SK-N-SH (cell line): ENCODE results near the gene CLIC5.

Source experiments
- EP300 ChIP-seq, 2 experiments: IDR thresholded peaks; 2 replicates each; pipeline versions ENCODE4 v1.4.0 to v1.6.1; 2012; ENCODE audit warnings: borderline replicate concordance in 1 of 2, low read depth in 1 of 2, low read length in 1 of 2
- MEF2A ChIP-seq: IDR thresholded peaks from 2 replicates; pipeline ENCODE4 v1.4.0; 2012; ENCODE audit warnings: low read depth, borderline replicate concordance
- NFIC ChIP-seq: IDR thresholded peaks from 2 replicates; pipeline ENCODE4 v1.4.0; 2012; ENCODE audit warnings: borderline replicate concordance
- RCOR1 ChIP-seq: fragments of 150-350 bp; IDR thresholded peaks from 2 replicates; pipeline ENCODE4 v1.6.1; 2017; ENCODE audit warnings: antibody characterized with exemption, low read length
- RFX5 ChIP-seq: IDR thresholded peaks from 2 replicates; pipeline ENCODE4 v1.6.1; 2012; ENCODE audit warnings: mild to moderate bottlenecking, improper control_type of control experiment, low read length
- TAF1 ChIP-seq: IDR thresholded peaks from 2 replicates; pipeline ENCODE4 v1.6.1; 2012; ENCODE audit warnings: low read depth, mild to moderate bottlenecking, low read length, moderate library complexity, borderline replicate concordance
- TCF12 ChIP-seq: IDR thresholded peaks from 2 replicates; pipeline ENCODE4 v1.4.0; 2012
- TEAD4 ChIP-seq: IDR thresholded peaks from 2 replicates; pipeline ENCODE4 v1.4.0; 2012; ENCODE audit warnings: mild to moderate bottlenecking, borderline replicate concordance; ENCODE audit not compliant: insufficient read depth
- TF ChIP-seq, protein P1 (sequence below): fragments of 200-600 bp; sonication (generic); IDR thresholded peaks from 2 replicates; pipeline ENCODE4 v1.6.1; 2017; ENCODE audit warnings: antibody characterized with exemption, mild to moderate bottlenecking, moderate library complexity
- TF ChIP-seq, protein P2 (sequence below): IDR thresholded peaks from 2 replicates; pipeline ENCODE4 v1.6.1; 2012; ENCODE audit warnings: mild to moderate bottlenecking, low read depth, low read length, moderate library complexity
- TF ChIP-seq, protein P3 (sequence below): IDR thresholded peaks from 2 replicates; pipeline ENCODE4 v1.4.0; 2012; ENCODE audit warnings: low read depth

- TF ChIP-seq MEF2A (no peak), TCF12 (no peak), TAF1 (no peak), TEAD4 (no peak), RCOR1 (no peak), NFIC (no peak), RFX5 (no peak), EP300 (IDR thresholded peaks at IDR 0.05; ENCODE audit: borderline replicate concordance in 1 of 2, low read depth in 1 of 2, low read length in 1 of 2) (no peak)
- TF ChIP-seq, protein P1, sequence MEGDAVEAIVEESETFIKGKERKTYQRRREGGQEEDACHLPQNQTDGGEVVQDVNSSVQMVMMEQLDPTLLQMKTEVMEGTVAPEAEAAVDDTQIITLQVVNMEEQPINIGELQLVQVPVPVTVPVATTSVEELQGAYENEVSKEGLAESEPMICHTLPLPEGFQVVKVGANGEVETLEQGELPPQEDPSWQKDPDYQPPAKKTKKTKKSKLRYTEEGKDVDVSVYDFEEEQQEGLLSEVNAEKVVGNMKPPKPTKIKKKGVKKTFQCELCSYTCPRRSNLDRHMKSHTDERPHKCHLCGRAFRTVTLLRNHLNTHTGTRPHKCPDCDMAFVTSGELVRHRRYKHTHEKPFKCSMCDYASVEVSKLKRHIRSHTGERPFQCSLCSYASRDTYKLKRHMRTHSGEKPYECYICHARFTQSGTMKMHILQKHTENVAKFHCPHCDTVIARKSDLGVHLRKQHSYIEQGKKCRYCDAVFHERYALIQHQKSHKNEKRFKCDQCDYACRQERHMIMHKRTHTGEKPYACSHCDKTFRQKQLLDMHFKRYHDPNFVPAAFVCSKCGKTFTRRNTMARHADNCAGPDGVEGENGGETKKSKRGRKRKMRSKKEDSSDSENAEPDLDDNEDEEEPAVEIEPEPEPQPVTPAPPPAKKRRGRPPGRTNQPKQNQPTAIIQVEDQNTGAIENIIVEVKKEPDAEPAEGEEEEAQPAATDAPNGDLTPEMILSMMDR: no peak
- TF ChIP-seq, protein P2, sequence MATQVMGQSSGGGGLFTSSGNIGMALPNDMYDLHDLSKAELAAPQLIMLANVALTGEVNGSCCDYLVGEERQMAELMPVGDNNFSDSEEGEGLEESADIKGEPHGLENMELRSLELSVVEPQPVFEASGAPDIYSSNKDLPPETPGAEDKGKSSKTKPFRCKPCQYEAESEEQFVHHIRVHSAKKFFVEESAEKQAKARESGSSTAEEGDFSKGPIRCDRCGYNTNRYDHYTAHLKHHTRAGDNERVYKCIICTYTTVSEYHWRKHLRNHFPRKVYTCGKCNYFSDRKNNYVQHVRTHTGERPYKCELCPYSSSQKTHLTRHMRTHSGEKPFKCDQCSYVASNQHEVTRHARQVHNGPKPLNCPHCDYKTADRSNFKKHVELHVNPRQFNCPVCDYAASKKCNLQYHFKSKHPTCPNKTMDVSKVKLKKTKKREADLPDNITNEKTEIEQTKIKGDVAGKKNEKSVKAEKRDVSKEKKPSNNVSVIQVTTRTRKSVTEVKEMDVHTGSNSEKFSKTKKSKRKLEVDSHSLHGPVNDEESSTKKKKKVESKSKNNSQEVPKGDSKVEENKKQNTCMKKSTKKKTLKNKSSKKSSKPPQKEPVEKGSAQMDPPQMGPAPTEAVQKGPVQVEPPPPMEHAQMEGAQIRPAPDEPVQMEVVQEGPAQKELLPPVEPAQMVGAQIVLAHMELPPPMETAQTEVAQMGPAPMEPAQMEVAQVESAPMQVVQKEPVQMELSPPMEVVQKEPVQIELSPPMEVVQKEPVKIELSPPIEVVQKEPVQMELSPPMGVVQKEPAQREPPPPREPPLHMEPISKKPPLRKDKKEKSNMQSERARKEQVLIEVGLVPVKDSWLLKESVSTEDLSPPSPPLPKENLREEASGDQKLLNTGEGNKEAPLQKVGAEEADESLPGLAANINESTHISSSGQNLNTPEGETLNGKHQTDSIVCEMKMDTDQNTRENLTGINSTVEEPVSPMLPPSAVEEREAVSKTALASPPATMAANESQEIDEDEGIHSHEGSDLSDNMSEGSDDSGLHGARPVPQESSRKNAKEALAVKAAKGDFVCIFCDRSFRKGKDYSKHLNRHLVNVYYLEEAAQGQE: no peak
- TF ChIP-seq, protein P3, sequence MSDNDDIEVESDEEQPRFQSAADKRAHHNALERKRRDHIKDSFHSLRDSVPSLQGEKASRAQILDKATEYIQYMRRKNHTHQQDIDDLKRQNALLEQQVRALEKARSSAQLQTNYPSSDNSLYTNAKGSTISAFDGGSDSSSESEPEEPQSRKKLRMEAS: no peak
Observed at GRCh38 chr6:45987856-45988255, 27.8 kb downstream of the CLIC5 start.
